H9 (cell line): ENCODE measurements around the gene SPANXN5. TPM values are rescaled to one million over a fixed set of nuclear protein-coding genes. Genes with fewer than 3 reads are reported as not detected.

Experiments
- DNase-seq: peaks from one replicate; pipeline ENCODE4 v3.0.0-alpha.2; 2017
- H2AFZ ChIP-seq: one replicate; pipeline ENCODE4 v1.6.1; 2013; ENCODE audit warnings: mild to moderate bottlenecking, low read length, control low read depth, moderate library complexity
- H2AK5ac ChIP-seq: 2 replicates; pipeline ENCODE4 v1.6.1; 2013; ENCODE audit warnings: low read length, control low read depth, mixed read lengths; ENCODE audit not compliant: insufficient read length
- H2BK120ac ChIP-seq: one replicate; pipeline ENCODE4 v1.6.1; 2013; ENCODE audit warnings: low read depth, mild to moderate bottlenecking, low read length, control low read depth, inconsistent platforms; ENCODE audit not compliant: poor library complexity, severe bottlenecking
- H2BK12ac ChIP-seq: 2 replicates; pipeline ENCODE4 v1.6.1; 2013; ENCODE audit warnings: low read length, control low read depth, mixed read lengths, low read depth; ENCODE audit not compliant: insufficient read length
- H2BK15ac ChIP-seq: 2 replicates; pipeline ENCODE4 v1.6.1; 2013; ENCODE audit warnings: low read depth, low read length, control low read depth
- H2BK20ac ChIP-seq: one replicate; pipeline ENCODE4 v1.6.1; 2013; ENCODE audit warnings: low read depth, mild to moderate bottlenecking, low read length, control low read depth, inconsistent platforms; ENCODE audit not compliant: poor library complexity, severe bottlenecking
- H2BK5ac ChIP-seq: 2 replicates; pipeline ENCODE4 v1.6.1; 2013; ENCODE audit warnings: low read length, control low read depth, mixed read lengths; ENCODE audit not compliant: insufficient read length
- H3K14ac ChIP-seq: 2 replicates; pipeline ENCODE4 v1.6.1; 2013; ENCODE audit warnings: low read length, control low read depth; ENCODE audit not compliant: insufficient read depth
- H3K18ac ChIP-seq: 2 replicates; pipeline ENCODE4 v1.6.1; 2013; ENCODE audit warnings: low read depth, mild to moderate bottlenecking, mixed read lengths, low read length, control low read depth; ENCODE audit not compliant: insufficient read length
- H3K23ac ChIP-seq: 2 replicates; pipeline ENCODE4 v1.6.1; 2013; ENCODE audit warnings: low read length, control low read depth, mixed read lengths, low read depth; ENCODE audit not compliant: insufficient read length
- H3K23me2 ChIP-seq: 2 replicates; pipeline ENCODE4 v1.6.1; 2013; ENCODE audit warnings: low read depth, mild to moderate bottlenecking, mixed read lengths, low read length, control low read depth; ENCODE audit not compliant: insufficient read length, poor library complexity, severe bottlenecking
- H3K27ac ChIP-seq: 2 replicates; pipeline ENCODE4 v1.5.1; 2013; ENCODE audit warnings: low read length, control low read depth, mixed read lengths, low read depth; ENCODE audit not compliant: insufficient read length
- H3K27me3 ChIP-seq: 2 replicates; pipeline ENCODE4 v1.6.1; 2013; ENCODE audit warnings: low read length, control low read depth, inconsistent platforms; ENCODE audit not compliant: insufficient read depth
- H3K4ac ChIP-seq: 2 replicates; pipeline ENCODE4 v1.6.1; 2013; ENCODE audit warnings: low read depth, mild to moderate bottlenecking, control low read depth, inconsistent platforms, low read length, moderate library complexity
- H3K4me1 ChIP-seq: 2 replicates; pipeline ENCODE4 v1.6.1; 2013; ENCODE audit warnings: low read length, control low read depth, inconsistent platforms; ENCODE audit not compliant: insufficient read depth
- H3K4me2 ChIP-seq: 2 replicates; pipeline ENCODE4 v1.6.1; 2013; ENCODE audit warnings: low read length, control low read depth, mixed read lengths; ENCODE audit not compliant: insufficient read length, insufficient read depth
- H3K56ac ChIP-seq: 2 replicates; pipeline ENCODE4 v1.6.1; 2013; ENCODE audit warnings: low read depth, mild to moderate bottlenecking, mixed read lengths, low read length, control low read depth; ENCODE audit not compliant: insufficient read length
- H3K79me1 ChIP-seq: 2 replicates; pipeline ENCODE4 v1.6.1; 2013; ENCODE audit warnings: low read depth, mild to moderate bottlenecking, moderate library complexity, low read length, control low read depth, inconsistent platforms; ENCODE audit not compliant: insufficient read depth, poor library complexity, severe bottlenecking
- H3K79me2 ChIP-seq: 2 replicates; pipeline ENCODE4 v1.6.1; 2013; ENCODE audit warnings: low read length, control low read depth, inconsistent platforms; ENCODE audit not compliant: insufficient read depth
- H3K9ac ChIP-seq: 2 replicates; pipeline ENCODE4 v1.6.1; 2013; ENCODE audit warnings: low read length, control low read depth, mixed read lengths; ENCODE audit not compliant: insufficient read length; ENCODE audit errors: extremely low read depth
- H3K9me3 ChIP-seq: one replicate; pipeline ENCODE4 v1.6.1; 2013; ENCODE audit warnings: low read depth, low read length, inconsistent platforms; ENCODE audit not compliant: control insufficient read depth
- H3T11ph ChIP-seq: one replicate; pipeline ENCODE4 v1.6.1; 2013; ENCODE audit warnings: mild to moderate bottlenecking, low read length, control low read depth, inconsistent platforms
- H4K20me1 ChIP-seq: one replicate; pipeline ENCODE4 v1.6.1; 2013; ENCODE audit not compliant: control insufficient read depth, insufficient read length, insufficient read depth
- H4K5ac ChIP-seq: 2 replicates; pipeline ENCODE4 v1.6.1; 2013; ENCODE audit warnings: low read depth, mild to moderate bottlenecking, mixed read lengths, low read length, control low read depth; ENCODE audit not compliant: insufficient read length
- H4K8ac ChIP-seq: replicated peaks from 2 replicates; pipeline ENCODE4 v1.6.1; 2013; ENCODE audit warnings: low read length, control low read depth, mixed read lengths, low read depth; ENCODE audit not compliant: insufficient read length
- H4K91ac ChIP-seq: 2 replicates; pipeline ENCODE4 v1.6.1; 2013; ENCODE audit warnings: low read depth, mild to moderate bottlenecking, moderate library complexity, mixed read lengths, low read length, control low read depth; ENCODE audit not compliant: insufficient read length
- H3K27ac Mint-ChIP-seq, 3 experiments: 2 replicates in 2 of 3; 3 replicates in 1 of 3; pipeline ENCODE4 v1.8.0; 2020 to 2021; ENCODE audit warnings: mixed read lengths in 3 of 3, mild to moderate bottlenecking in 1 of 3, moderate library complexity in 1 of 3
- H3K27me3 Mint-ChIP-seq: 2 replicates; pipeline ENCODE4 v1.8.0; 2021; ENCODE audit warnings: low read depth, mild to moderate bottlenecking, moderate library complexity, mixed read lengths
- H3K36me3 Mint-ChIP-seq, 3 experiments: 2 replicates in 2 of 3; 3 replicates in 1 of 3; pipeline ENCODE4 v1.8.0; 2020 to 2021; ENCODE audit warnings: low read depth in 3 of 3, mixed read lengths in 3 of 3; ENCODE audit not compliant: insufficient read depth in 1 of 3
- H3K4me1 Mint-ChIP-seq, 2 experiments: 2 replicates each; pipeline ENCODE4 v1.8.0; 2020; ENCODE audit warnings: mixed read lengths in 2 of 2
- H3K4me3 Mint-ChIP-seq, 2 experiments: 2 replicates in 1 of 2; 3 replicates in 1 of 2; pipeline ENCODE4 v1.8.0; 2020 to 2021; ENCODE audit warnings: mild to moderate bottlenecking in 2 of 2, mixed read lengths in 2 of 2, moderate library complexity in 1 of 2
- H3K9me3 Mint-ChIP-seq, 2 experiments: 2 replicates in 1 of 2; 3 replicates in 1 of 2; pipeline ENCODE4 v1.8.0; 2020; ENCODE audit warnings: mild to moderate bottlenecking in 2 of 2, mixed read lengths in 2 of 2, moderate library complexity in 1 of 2
- CTCF ChIP-seq: fragments of 200-600 bp; sonication (generic); conservative IDR thresholded peaks from 3 replicates; pipeline ENCODE4 v1.8.0; 2021; ENCODE audit warnings: antibody characterized with exemption, mild to moderate bottlenecking
- WGBS: extraction: QIAGEN DNeasy Blood & Tissue Kit; methylation state at CpG from one replicate; pipeline ENCODE4 v1.1.7; 2013; ENCODE audit warnings: missing lambda C conversion rate, low lambda C conversion rate, mixed read lengths; ENCODE audit not compliant: insufficient read length; ENCODE audit errors: extremely low coverage; 5-methylcytosine and 5-hydroxymethylcytosine counted together
- total RNA-seq: library from RNA; stranded (reverse); gene quantifications from 2 replicates; pipeline ENCODE4 v1.2.1, GENCODE V29; 2021

SPANXN5 gene
- total RNA-seq, 1 experiment from 2014 or later = not detected

DNA sequence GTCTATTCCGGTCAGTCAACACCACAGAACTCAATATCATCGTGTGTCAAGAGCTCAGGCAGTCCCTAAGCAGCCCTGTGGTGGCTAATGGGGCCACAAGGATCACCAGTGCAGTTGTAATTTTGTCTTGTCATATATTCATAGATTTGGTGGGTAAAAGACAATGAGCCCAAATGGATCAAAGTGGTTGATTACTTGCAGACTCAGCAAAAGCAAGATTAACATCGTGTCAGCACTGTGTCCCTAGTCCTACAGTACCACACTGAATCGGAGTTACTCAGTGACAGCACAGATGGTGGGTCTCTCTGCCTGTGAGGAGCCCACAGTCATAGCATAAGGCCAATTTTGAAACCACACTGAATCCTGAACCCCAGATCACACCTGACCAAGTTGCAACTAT, 22.6 kb upstream of the SPANXN5 start:
- Histone ChIP-seq H4K91ac (no peak overlapping the region), H3K23ac (no peak overlapping the region), H3K14ac (no peak overlapping the region), H3K9me3 (peaks cover 28% of the 10 kb centered on the region), H3K79me2 (no peaks in the 10 kb centered on the region), H2BK12ac (no peak overlapping the region), H3K4me2 (no peak overlapping the region), H3K9ac (no peak overlapping the region), H4K5ac (no peak overlapping the region), H3T11ph (no peak overlapping the region), H3K56ac (no peak overlapping the region), H3K4ac (no peak overlapping the region), H3K79me1 (no peaks in the 10 kb centered on the region), H4K20me1 (no peaks in the 10 kb centered on the region), H4K8ac (no peak overlapping the region), H2BK15ac (no peak overlapping the region), H3K23me2 (no peaks in the 10 kb centered on the region), H2BK20ac (no peak overlapping the region), H2AK5ac (no peak overlapping the region), H3K4me1 (no peaks in the 10 kb centered on the region), H2AFZ (no peak overlapping the region), H2BK120ac (no peak overlapping the region), H3K27ac (no peak overlapping the region), H3K27me3 (no peaks in the 10 kb centered on the region), H2BK5ac (no peak overlapping the region), H3K18ac (no peak overlapping the region)
- peaks cover 0 to 6% (median 5%) of the 10 kb centered on the region in 3 experiments; a peak in 1 of 7 replicates for H3K36me3 Mint-ChIP-seq
- peaks cover 18% of the 10 kb centered on the region for H3K27me3 Mint-ChIP-seq
- H3K27ac Mint-ChIP-seq = no peak overlapping the region
- no peak overlapping the region for H3K4me3 Mint-ChIP-seq
- WGBS = no CpG with 5 or more reads among the region's 4 CpGs
- TF ChIP-seq CTCF = no peak
- DNase-seq = no peak
- H3K9me3 Mint-ChIP-seq = peaks cover 48 to 76% of the 10 kb centered on the region in 2 experiments
- H3K4me1 Mint-ChIP-seq = no peaks in the 10 kb centered on the region
